Endothelial cell of umbilical vein (primary cell): Measurements from ENCODE around the gene PHF24. TPM values are rescaled to one million over a fixed set of nuclear protein-coding genes. Genes with fewer than 3 reads are reported as not detected.

Experiments used
- BruUV-seq: library from RNA; stranded (reverse); fragments of 400-500 nt; replicated peaks from 2 replicates; lab custom pipeline; 2021; lab: Mats Ljungman, UMichigan
- CTCF ChIA-PET: fragments of 300-600, 350-600 bp; sonication (Branson Sonifier 250); formaldehyde crosslinking; loops from one replicate; lab custom pipeline; 2021; ENCODE audit warnings: antibody characterized with exemption, inconsistent platforms; lab: Charles Lee
- POLR2A ChIA-PET: fragments of 300-600, 350-600 bp; sonication (Branson Sonifier 250); formaldehyde crosslinking; loops from one replicate; lab custom pipeline; 2021; ENCODE audit warnings: antibody characterized with exemption, inconsistent platforms; lab: Charles Lee
- DNase-seq: peaks from one replicate; pipeline ENCODE4 v3.0.0-alpha.2; 2011; ENCODE audit warnings: low read depth, low spot score
- FAIRE-seq: peaks from 2 replicates; lab custom pipeline; 2011; peaks lifted over from hg19 to GRCh38; lab: Jason Lieb, UNC
- H2AFZ ChIP-seq: 2 replicates; pipeline ENCODE4 v1.6.0; 2012; ENCODE audit warnings: low read depth, low read length, control low read depth, inconsistent platforms
- H3K27ac ChIP-seq: 2 replicates; pipeline ENCODE4 v1.5.1; 2011; ENCODE audit warnings: low read depth, mild to moderate bottlenecking, control low read depth, low read length, moderate library complexity; ENCODE audit not compliant: insufficient read depth
- H3K27me3 ChIP-seq, 2 experiments: 2 replicates each; pipeline versions ENCODE4 v1.6.0 to v1.6.1; 2011; ENCODE audit warnings: low read length in 2 of 2, mixed read lengths in 1 of 2; ENCODE audit not compliant: control insufficient read depth in 2 of 2, insufficient read depth in 2 of 2
- H3K36me3 ChIP-seq, 2 experiments: 2 replicates in 1 of 2; 3 replicates in 1 of 2; pipeline ENCODE4 v1.5.1; 2011; ENCODE audit warnings: low read length in 2 of 2, mild to moderate bottlenecking in 1 of 2, moderate library complexity in 1 of 2; ENCODE audit not compliant: control insufficient read depth in 2 of 2, insufficient read depth in 2 of 2; ENCODE audit errors: extremely low read depth in 1 of 2
- H3K4me1 ChIP-seq: 3 replicates; pipeline ENCODE4 v1.5.1; 2011; ENCODE audit warnings: mild to moderate bottlenecking, low read length; ENCODE audit not compliant: control insufficient read depth, insufficient read depth; ENCODE audit errors: extremely low read depth
- H3K4me2 ChIP-seq: 2 replicates; pipeline ENCODE4 v1.6.1; 2011; ENCODE audit warnings: low read length, control low read depth, mixed read lengths; ENCODE audit not compliant: insufficient read depth
- H3K4me3 ChIP-seq, 3 experiments: fragments of 200-600 bp in 1 of 3; sonication (generic), shearing (Covaris generic) in 1 of 3; replicated peaks in 1 of 3; 2 replicates each; pipeline ENCODE4 v1.5.1; 2011 to 2016; ENCODE audit warnings: control low read depth in 3 of 3, low read length in 3 of 3, mild to moderate bottlenecking in 2 of 3, inconsistent platforms in 1 of 3, low read depth in 1 of 3, moderate library complexity in 1 of 3; ENCODE audit not compliant: insufficient read depth in 1 of 3
- H3K79me2 ChIP-seq: 2 replicates; pipeline ENCODE4 v1.6.0; 2012; ENCODE audit warnings: low read length, inconsistent platforms; ENCODE audit not compliant: control insufficient read depth, insufficient read depth
- H3K9ac ChIP-seq: replicated peaks from 2 replicates; pipeline ENCODE3; 2011; ENCODE audit warnings: low read length, control low read depth; ENCODE audit not compliant: insufficient read depth; ENCODE audit errors: extremely low read depth
- H3K9me1 ChIP-seq: replicated peaks from 3 replicates; pipeline ENCODE4 v1.6.0; 2011; ENCODE audit warnings: mild to moderate bottlenecking, low read length; ENCODE audit not compliant: control insufficient read depth, insufficient read depth; ENCODE audit errors: extremely low read depth
- H3K9me3 ChIP-seq: replicated peaks from 2 replicates; pipeline ENCODE4 v1.5.1; 2012; ENCODE audit warnings: low read length, inconsistent platforms; ENCODE audit not compliant: control insufficient read depth, insufficient read depth
- H4K20me1 ChIP-seq: replicated peaks from 2 replicates; pipeline ENCODE3; 2011; ENCODE audit warnings: mild to moderate bottlenecking, low read length; ENCODE audit not compliant: control insufficient read depth, insufficient read depth; ENCODE audit errors: extremely low read depth
- CTCF ChIP-seq, 2 donors: IDR thresholded peaks; 1 replicate in 1 of 2; 2 replicates in 1 of 2; pipeline ENCODE4 v1.5.1; 2011; ENCODE audit warnings: low read length in 2 of 2, mild to moderate bottlenecking in 2 of 2, moderate library complexity in 2 of 2, control low read depth in 1 of 2, inconsistent platforms in 1 of 2, low read depth in 1 of 2; ENCODE audit not compliant: insufficient read depth in 1 of 2; ENCODE audit errors: extremely low read depth in 1 of 2
- EZH2 ChIP-seq: IDR thresholded peaks from 2 replicates; pipeline ENCODE4 v1.6.1; 2012; ENCODE audit warnings: borderline replicate concordance, low read depth, mild to moderate bottlenecking, moderate library complexity, low read length, inconsistent platforms; ENCODE audit not compliant: severe bottlenecking
- GATA2 ChIP-seq: IDR thresholded peaks from 2 replicates; pipeline ENCODE4 v1.7.0; 2011; ENCODE audit warnings: low read depth, mild to moderate bottlenecking, moderate library complexity, mixed read lengths, low read length; ENCODE audit not compliant: insufficient read length, insufficient read depth
- JUN ChIP-seq: IDR thresholded peaks from 2 replicates; pipeline ENCODE4 v1.6.1; 2011; ENCODE audit warnings: borderline replicate concordance, low read depth; ENCODE audit not compliant: insufficient read length, insufficient read depth
- POLR2AphosphoS5 ChIP-seq: IDR thresholded peaks from 2 replicates; pipeline ENCODE4 v1.6.1; 2012; ENCODE audit warnings: low read depth, mild to moderate bottlenecking, control low read depth, low read length, moderate library complexity; ENCODE audit not compliant: insufficient read depth
- dilution Hi-C: fragments of 300-500 bp; cut with MboI; formaldehyde crosslinking; loops from one replicate; pipeline ENCODE4 v1.15.0; 2019; ENCODE audit warnings: low sequenced_read_pairs; ENCODE audit not compliant: extremely low pct_ligation_motif_present
- intact Hi-C: fragments of 100-400 bp; cut with micrococcal nuclease; formaldehyde crosslinking; loops from one replicate; pipeline ENCODE4 v1.10.0; 2022
- polyA plus RNA-seq, 4 experiments: library from polyadenylated mRNA; depleted of rRNA in 3 of 4; stranded (reverse) in 3 of 4; unstranded in 1 of 4; fragments of >200 nt; gene quantifications; 2 replicates each; pipeline versions ENCODE4 v1.2.1 to v1.2.3, GENCODE V29; 2011 to 2012; ENCODE audit warnings: missing spikeins in 1 of 4
- total RNA-seq: library from RNA; stranded (reverse); gene quantifications from 2 replicates; pipeline ENCODE4 v1.2.3, GENCODE V29; 2021

Gene PHF24
- total and polyA plus RNA-seq, 2 donors (not counting 3 experiments of a cell fraction or from before 2014, with no cell fraction given) = not detected

- DNase-seq (no peak), FAIRE-seq (no peak)
- H3K4me1 ChIP-seq = peaks cover 49% of the 10 kb centered on the region
- no peak overlapping the region for H3K4me3 ChIP-seq
- H3K79me2 ChIP-seq = no peaks in the 10 kb centered on the region
- no peaks in the 10 kb centered on the region for H3K9me1 ChIP-seq
- intact Hi-C loops (no loop called here), dilution Hi-C loops (no loop called here)
- TF ChIP-seq POLR2AphosphoS5 (no peak), CTCF (IDR thresholded peaks at IDR 0.05; ENCODE audit: extremely low read depth in 1 of 2, insufficient read depth in 1 of 2, low read depth in 1 of 2, low read length in 2 of 2) (no peak), JUN (no peak), EZH2 (no peak), GATA2 (no peak)
- peak overlapping the region; percentile 45 for H3K9ac ChIP-seq
- peak overlapping the region; percentile 79 for H3K27ac ChIP-seq
- TSS peak; percentile 57 for BruUV-seq
- H2AFZ ChIP-seq = peak overlapping the region; percentile 26
- H3K36me3 ChIP-seq = peaks cover 3 to 7% of the 10 kb centered on the region in 2 experiments
- ChIA-PET POLR2A (no interaction called here), CTCF (interaction anchor here (1.1 to 5.4 kb wide), 2 partner anchors 60 to 93 kb away, joined by 3 to 56 read pairs; no protein-coding TSS in a partner anchor)
- H3K27me3 ChIP-seq = no peaks in the 10 kb centered on the region
- no peaks in the 10 kb centered on the region for H4K20me1 ChIP-seq
- no peaks in the 10 kb centered on the region for H3K9me3 ChIP-seq
- H3K4me2 ChIP-seq = peak overlapping the region; percentile 41
Observed at GRCh38 chr9:34991607-34992375, 33.7 kb downstream of the PHF24 start.
